ENCODE data around the gene CAPN12. TPM values are rescaled to one million over a fixed set of nuclear protein-coding genes. Genes with fewer than 3 reads are reported as not detected.
"Not testable (repeated sequence)": the region's sequence is repeated elsewhere in the genome, so short reads cannot be mapped to it uniquely, and the experiment has no call there.

The CAPN12 gene
- total and polyA plus RNA-seq, 2 experiments from 2014 or later, result 19.1 to 20.5 TPM

- TF ChIP-seq ZNF114 (CRISPR knock-in tag; IDR thresholded peaks at IDR 0.05), result no peak
- TF ChIP-seq JUNB (IDR thresholded peaks at IDR 0.05; ENCODE audit: unreplicated experiment), result no peak
- no peak for TF ChIP-seq CTCF (conservative IDR thresholded peaks at IDR 0.05; ENCODE audit: low read depth in 2 of 2)
- no peak for TF ChIP-seq NANOG (IDR thresholded peaks at IDR 0.05; ENCODE audit: borderline replicate concordance)
- TF ChIP-seq POLR2AphosphoS5 (IDR thresholded peaks at IDR 0.05; ENCODE audit: low read depth), result no peak
- TF ChIP-seq ETS1 (IDR thresholded peaks at IDR 0.05), result no peak
- TF ChIP-seq ZNF331 (CRISPR knock-in tag; IDR thresholded peaks at IDR 0.05; ENCODE audit: low read depth), result no peak
- TF ChIP-seq EZH2phosphoT487 (IDR thresholded peaks at IDR 0.05; ENCODE audit: unreplicated experiment), result no peak
Measured at GRCh38 chr19:38773469-38774177, 29.3 kb upstream of the CAPN12 start, which contains the start of gene LGALS7 (continued).

GRCh38 chr19:38771569-38771968 lies 27.3 kb upstream of the CAPN12 start:
- not testable (repeated sequence) for H3K9me3 Mint-ChIP-seq; H3K36me3 ChIP-seq (ENCODE audit: insufficient read depth); H3K4me2 ChIP-seq; H3K4me3 Mint-ChIP-seq; H3K27ac ChIP-seq (ENCODE audit: low read depth); H3K27me3 ChIP-seq (ENCODE audit: insufficient read depth); H3K4me1 Mint-ChIP-seq; DNase-seq (ENCODE audit: low spot score); H3K36me3 Mint-ChIP-seq (ENCODE audit: low read depth); H3K27ac Mint-ChIP-seq; H3K4me1 ChIP-seq (ENCODE audit: insufficient read depth); H3K9me2 ChIP-seq (ENCODE audit: insufficient read depth); H4K20me1 ChIP-seq (replicated peaks; ENCODE audit: insufficient read depth); H3K79me2 ChIP-seq (replicated peaks; ENCODE audit: insufficient read depth); H3F3A ChIP-seq (replicated peaks; ENCODE audit: low read depth); H2AFZ ChIP-seq; H3K27me3 Mint-ChIP-seq (ENCODE audit: insufficient read depth, low read depth, poor library complexity)
- ATAC-seq, result peak; percentile 36
- 0 out of 2 replicates have a peak overlapping the region, but pooled peaks have one; percentile 34 for H3K4me3 ChIP-seq

- not testable (repeated sequence) for H3K4me3 ChIP-seq; H3K27me3 Mint-ChIP-seq (ENCODE audit: insufficient read depth, low read depth, poor library complexity); H3K27me3 ChIP-seq (ENCODE audit: insufficient read depth); H3K9me3 Mint-ChIP-seq; H3K4me1 Mint-ChIP-seq; H3K4me1 ChIP-seq (ENCODE audit: insufficient read depth); H4K20me1 ChIP-seq (replicated peaks; ENCODE audit: insufficient read depth); H3K27ac ChIP-seq (ENCODE audit: low read depth); H3K79me2 ChIP-seq (replicated peaks; ENCODE audit: insufficient read depth); H3F3A ChIP-seq (replicated peaks; ENCODE audit: low read depth); DNase-seq (ENCODE audit: low spot score); H3K4me3 Mint-ChIP-seq; H3K36me3 Mint-ChIP-seq (ENCODE audit: low read depth); H3K36me3 ChIP-seq (ENCODE audit: insufficient read depth); H2AFZ ChIP-seq; H3K9me2 ChIP-seq (ENCODE audit: insufficient read depth); H3K4me2 ChIP-seq; H3K27ac Mint-ChIP-seq
- peak; percentile 80 for ATAC-seq
Measured at GRCh38 chr19:38770949-38771275, 26.6 kb upstream of the CAPN12 start.

- not testable (repeated sequence) for H3K79me2 ChIP-seq (replicated peaks; ENCODE audit: insufficient read depth); H2AFZ ChIP-seq; H4K20me1 ChIP-seq (replicated peaks; ENCODE audit: insufficient read depth); H3K4me1 ChIP-seq (ENCODE audit: insufficient read depth); H3K4me1 Mint-ChIP-seq; H3K27ac ChIP-seq (ENCODE audit: low read depth); H3K4me3 Mint-ChIP-seq; H3K27ac Mint-ChIP-seq; H3K27me3 Mint-ChIP-seq (ENCODE audit: insufficient read depth, low read depth, poor library complexity); H3K9me3 Mint-ChIP-seq; DNase-seq (ENCODE audit: low spot score); H3K27me3 ChIP-seq (ENCODE audit: insufficient read depth); H3K9me2 ChIP-seq (ENCODE audit: insufficient read depth); H3K36me3 ChIP-seq (ENCODE audit: insufficient read depth); H3F3A ChIP-seq (replicated peaks; ENCODE audit: low read depth); H3K36me3 Mint-ChIP-seq (ENCODE audit: low read depth)
- peak; percentile 37 for ATAC-seq
- Histone ChIP-seq H3K4me3 (peak overlapping the region; percentile 49), H3K4me2 (peak overlapping the region; percentile 54; the same call in 1 of the 2 replicates)
Measured at GRCh38 chr19:38770228-38770948, 26.1 kb upstream of the CAPN12 start.
